NCI-H2227 (cell line): ENCODE data around the gene CKB.

Experiments used
- DNase-seq: peaks from one replicate; lab custom pipeline; 2025; ENCODE audit not compliant: unreplicated experiment; lab: John Stamatoyannopoulos, UW

CKB gene

DNA sequence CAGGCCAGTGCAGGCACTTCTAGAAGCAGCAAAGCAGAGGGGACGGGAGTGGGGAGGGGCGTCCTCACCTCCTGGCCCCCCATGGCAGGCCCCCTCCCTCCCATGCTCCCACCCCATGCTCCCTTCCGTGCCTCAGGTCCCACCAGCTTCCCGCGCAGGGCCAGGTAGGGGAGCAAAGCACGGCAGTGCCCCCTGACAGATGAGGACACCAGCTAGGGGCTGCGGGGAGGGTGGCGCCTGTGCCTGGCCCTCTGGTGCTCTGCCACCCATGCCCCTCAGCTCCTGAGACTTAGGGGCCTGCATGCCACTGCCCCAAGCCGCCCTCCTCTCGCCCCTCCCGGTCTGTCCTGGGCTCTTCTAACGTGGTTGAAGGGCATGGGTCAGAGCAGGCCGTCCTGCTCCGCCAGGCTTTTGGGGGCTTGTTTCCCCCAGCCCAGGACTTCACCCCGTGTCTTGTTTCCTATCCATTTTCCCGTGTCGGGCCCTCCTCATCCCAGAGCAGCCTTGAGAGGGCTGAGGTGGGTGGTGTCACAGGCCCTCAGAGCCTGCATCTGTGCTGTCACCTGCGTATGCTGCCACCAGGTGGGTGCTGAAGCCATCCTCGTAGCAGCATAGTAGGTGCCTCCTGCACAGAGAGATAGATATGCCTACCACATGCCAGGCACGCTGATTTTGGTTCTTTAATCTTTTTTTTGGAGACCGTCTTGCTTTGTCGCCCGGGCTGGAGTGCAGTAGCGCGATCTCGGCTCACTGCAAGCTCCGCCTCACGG is 16.6 kb upstream of the CKB start:
- DNase-seq = no peak

DNA sequence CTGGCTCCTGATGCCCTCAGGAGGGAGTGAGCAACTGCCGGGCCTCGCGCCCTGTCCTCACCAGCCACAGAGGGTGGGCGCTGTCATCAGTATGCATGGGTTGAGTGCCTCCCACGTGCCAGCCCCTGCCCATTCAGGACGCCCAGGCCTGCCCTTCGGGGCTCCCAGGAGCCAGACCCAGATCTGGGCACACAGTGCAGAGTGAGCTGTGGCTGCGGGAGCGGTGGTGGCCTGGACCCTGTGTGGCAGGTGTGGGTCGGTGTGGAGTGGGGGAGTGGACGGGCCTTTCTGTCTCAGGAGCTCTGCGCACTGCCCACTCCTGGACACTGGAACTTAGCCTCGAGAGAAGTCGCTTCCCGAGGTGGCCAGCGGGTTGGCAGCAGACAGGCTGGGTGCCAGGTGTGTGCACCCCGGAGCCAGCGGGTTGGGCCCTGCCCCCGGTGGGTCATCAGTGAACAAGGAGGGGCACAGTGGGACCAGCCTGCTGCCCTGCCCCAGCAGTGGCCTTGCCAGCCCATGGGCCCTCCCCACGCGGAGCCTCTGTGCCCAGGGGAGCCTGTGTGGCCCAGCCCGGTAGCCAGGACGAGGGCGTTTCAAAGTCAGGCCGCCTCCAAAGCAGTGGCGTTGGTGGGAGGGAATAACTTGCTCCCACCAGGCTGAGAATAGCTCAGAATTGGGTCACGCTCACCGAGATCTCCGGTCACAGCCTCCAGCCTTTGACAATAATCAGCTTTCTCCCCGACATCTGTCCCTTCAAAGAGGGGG is 15.8 kb upstream of the CKB start:
- DNase-seq = no peak

DNA sequence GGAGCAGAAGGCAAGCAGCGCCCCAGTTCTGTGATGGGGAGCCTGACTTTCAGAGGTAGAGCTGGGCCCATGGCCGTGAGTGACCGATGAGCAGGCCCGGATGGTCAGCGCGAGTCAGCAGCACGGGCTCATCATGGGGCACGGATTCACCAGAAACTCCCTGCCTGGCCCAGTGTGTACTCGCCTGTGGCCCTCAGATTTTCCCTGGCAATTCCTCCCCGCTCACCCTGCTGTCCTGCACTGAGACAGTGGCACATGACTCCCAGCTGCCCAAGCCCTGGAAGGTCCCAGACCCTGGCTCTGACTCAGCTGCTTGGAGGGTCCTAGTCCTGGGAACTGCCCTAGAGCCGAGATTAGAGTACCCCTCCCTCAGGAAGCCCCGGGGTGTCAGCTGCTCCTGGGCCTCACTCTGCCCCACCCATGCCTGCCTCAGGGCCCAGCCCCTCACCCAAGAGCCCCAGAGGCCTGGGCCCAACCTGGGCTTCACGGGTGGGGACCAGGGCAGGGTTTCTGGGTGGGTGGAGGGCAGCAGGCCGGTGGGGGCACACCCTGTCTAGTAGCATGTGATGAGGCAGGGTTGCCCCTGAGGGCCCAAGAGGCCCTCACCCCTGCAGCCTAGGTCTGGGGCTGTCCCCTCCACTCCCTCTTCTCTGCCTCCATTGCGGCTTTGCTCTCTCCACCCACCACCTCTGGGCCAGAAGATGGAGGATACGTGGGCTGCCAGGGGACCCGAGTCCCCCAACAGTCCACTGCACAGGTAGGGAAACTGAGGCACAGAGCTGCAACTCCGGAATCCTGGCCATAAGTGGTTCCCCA is 14.8 kb upstream of the CKB start:
- DNase-seq = no peak

- DNase-seq = no peak
Measured at GRCh38 chr14:103536693-103537092, 14.1 kb upstream of the CKB start.

GRCh38 chr14:103535891-103536565 is 13.4 kb upstream of the CKB start:
- no peak for DNase-seq

DNA sequence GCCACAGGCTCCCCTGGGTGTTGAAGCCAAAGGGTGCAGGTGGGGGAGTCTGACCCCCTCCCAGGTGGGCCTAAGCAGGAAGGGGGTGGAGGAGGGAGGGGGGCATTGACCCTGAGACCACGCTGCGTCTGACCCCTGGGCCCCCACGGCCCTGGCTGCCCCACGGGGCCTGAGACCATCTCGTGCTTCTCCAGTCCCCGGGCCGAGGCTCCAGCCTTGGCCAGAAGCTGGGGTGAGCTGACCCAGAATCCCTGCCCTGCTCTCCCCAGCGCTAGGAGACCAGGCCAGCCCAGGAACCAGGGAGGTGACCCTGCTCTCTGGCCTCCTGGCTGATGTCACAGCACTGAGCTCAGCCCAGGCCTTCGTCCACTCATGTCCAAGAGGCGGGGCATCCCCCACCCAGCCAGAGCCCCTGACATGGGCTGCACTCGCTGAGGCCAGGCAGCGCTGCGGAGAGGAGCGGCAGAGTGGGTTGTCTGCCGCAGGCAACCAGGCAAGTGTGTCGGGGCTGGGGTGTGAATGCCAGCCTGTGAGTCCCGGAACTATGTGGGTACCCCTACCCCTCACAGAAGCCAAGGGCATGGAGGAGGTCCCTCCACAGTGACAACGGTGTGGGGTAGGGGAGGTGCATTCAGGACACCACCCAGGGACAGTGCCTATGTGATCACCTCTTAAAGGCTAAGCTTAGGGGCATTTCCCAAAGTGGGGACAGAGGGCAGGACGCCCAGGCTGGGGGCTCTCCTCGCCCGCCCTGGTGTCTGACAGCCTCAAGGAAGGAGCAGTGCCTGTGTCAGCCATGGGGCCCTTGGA is 12.7 kb upstream of the CKB start:
- no peak for DNase-seq

GRCh38 chr14:103534576-103535061 is 12.0 kb upstream of the CKB start:
- no peak for DNase-seq

DNA sequence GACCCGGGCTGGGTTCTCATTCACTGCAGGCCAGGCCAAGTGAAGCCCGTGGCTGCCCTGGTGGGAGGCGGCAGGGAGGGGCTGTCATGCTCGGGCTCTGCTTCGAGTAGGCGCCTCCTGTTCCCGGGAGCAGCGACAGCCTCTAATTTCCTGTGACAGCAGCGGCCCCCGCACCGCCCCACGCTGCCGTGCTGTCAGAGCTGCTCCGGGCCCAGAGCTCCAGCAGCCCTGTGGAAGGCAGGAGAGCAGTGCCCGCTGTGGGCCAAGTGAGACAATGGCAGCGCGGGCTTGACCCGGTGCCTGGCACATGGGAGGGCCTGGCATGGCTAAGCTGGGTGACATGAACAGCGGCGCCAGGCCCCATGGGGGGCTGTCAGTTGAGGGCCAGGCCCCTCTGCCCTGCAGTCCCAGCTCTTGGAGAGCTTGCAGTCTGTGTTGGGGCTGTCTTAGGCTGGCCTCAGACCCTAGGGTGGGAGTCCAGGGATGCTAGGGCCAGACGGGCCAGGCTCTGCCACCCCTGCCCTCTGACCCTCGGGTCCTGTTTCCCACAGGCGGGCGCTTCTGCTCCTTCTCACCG is 11.5 kb upstream of the CKB start:
- peak; percentile 60 for DNase-seq

GRCh38 chr14:103533137-103533998 is 10.7 kb upstream of the CKB start:
- DNase-seq = no peak

- no peak for DNase-seq
Measured at GRCh38 chr14:103532216-103533136, 9.8 kb upstream of the CKB start.

DNA sequence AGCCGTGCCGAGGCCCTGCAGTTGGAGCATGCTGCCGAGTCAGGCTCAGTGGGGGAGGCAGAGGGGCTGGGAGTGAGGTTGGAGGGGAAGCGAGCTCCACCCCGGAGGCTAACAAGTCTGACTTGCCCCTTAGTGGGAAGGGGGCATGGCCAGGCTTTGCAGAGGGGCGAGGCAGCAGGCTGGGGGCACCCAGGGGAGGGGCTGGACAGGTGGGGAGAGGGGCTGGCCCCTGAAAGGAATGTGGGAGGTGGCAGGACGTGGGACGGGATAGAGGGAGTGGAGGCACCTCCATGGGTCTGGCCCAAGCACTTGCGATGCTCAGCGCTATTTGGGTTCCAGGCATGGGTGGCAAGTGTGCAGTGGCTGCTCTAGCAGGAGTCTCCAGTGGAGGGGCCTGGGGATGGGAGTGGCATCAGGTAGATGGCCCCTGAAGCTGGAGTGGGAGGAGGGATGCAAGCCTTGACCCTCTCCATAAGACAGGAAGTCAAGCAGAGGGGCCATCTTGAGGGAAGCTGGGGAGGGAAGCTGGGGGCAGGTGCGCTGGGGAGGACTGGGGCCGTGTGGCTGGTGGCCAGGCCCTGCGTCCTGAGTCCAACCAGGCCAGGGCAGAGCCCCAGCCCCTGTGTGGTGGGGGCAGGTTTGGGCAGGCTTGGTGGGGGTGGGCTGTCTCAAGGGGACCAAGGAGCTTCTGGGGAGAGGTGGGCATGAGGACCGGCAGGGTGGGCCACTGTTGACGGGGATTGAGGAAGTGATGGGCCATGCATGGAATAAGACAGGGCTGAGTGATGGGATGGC is 9.0 kb upstream of the CKB start:
- DNase-seq = no peak

- DNase-seq = no peak
Measured at GRCh38 chr14:103530831-103531230, 8.2 kb upstream of the CKB start.

DNA sequence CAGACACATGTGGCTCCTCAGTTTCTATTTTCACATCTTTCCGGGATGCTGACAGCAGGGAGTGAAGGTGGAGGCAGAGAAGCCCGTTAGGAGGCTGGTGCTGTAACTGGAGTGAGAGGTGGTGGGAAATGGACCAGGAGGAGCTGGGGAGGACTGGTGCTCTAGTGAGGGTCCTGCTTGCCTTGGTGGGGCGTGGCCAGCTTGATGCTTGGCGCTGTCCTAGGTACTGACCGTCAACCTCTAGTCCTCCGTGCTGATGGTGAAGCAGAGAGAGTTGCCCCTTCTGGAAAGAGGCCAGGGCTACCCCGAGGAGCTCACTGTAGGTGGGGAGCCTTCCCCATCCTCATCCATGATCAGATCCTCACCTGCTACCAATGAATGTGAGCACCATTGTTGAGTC is 7.8 kb upstream of the CKB start:
- no peak for DNase-seq

GRCh38 chr14:103529383-103530365 is 7.0 kb upstream of the CKB start:
- DNase-seq = no peak

GRCh38 chr14:103528587-103529382 is 6.2 kb upstream of the CKB start, which contains the start of gene TRMT61A:
TRMT61A (plus strand) TSS chr14:103529196; CDS start chr14:103529979, 783 bp downstream.
- peak; percentile 88 for DNase-seq
